Midbrain (tissue), 1 donor: ENCODE measurements around the gene RNF175.
A peak's percentile ranks its signal among the peaks of the same experiment; 100 is the strongest.

ENCODE experiments used
- DNase-seq: peaks from one replicate; lab custom pipeline; 2025; lab: John Stamatoyannopoulos, UW

RNF175 gene

GRCh38 chr4:153759407-153760316 is at the start of gene RNF175:
TSS of gene RNF175 (minus strand) at chr4:153760024. CDS start at chr4:153759862, 162 bp downstream.
- DNase-seq, result no peak

GRCh38 chr4:153809307-153809706 is 49.5 kb upstream of the RNF175 start:
- DNase-seq, result no peak

- no peak for DNase-seq
Measured at GRCh38 chr4:153808175-153808574, 48.4 kb upstream of the RNF175 start.

GRCh38 chr4:153806073-153806472 is 46.2 kb upstream of the RNF175 start:
- DNase-seq, result no peak

- DNase-seq, result no peak
Measured at GRCh38 chr4:153804722-153805121, 44.9 kb upstream of the RNF175 start.

GRCh38 chr4:153799694-153800074 is 39.9 kb upstream of the RNF175 start:
- no peak for DNase-seq

- DNase-seq, result no peak
Measured at GRCh38 chr4:153798901-153799693, 39.3 kb upstream of the RNF175 start.

GRCh38 chr4:153798420-153798819 is 38.6 kb upstream of the RNF175 start:
- no peak for DNase-seq

GRCh38 chr4:153794006-153794405 is 34.2 kb upstream of the RNF175 start:
- no peak for DNase-seq

GRCh38 chr4:153792618-153793247 is 32.9 kb upstream of the RNF175 start:
- no peak for DNase-seq

- DNase-seq, result peak; percentile 58
Measured at GRCh38 chr4:153791746-153792617, 32.2 kb upstream of the RNF175 start.

GRCh38 chr4:153790962-153791551 is 31.2 kb upstream of the RNF175 start:
- DNase-seq, result no peak

GRCh38 chr4:153790500-153790865 is 30.7 kb upstream of the RNF175 start:
- DNase-seq, result no peak

GRCh38 chr4:153789741-153790499 is 30.1 kb upstream of the RNF175 start:
- DNase-seq, result no peak

GRCh38 chr4:153788413-153789276 is 28.8 kb upstream of the RNF175 start, which contains the start of gene SFRP2:
TSS of gene SFRP2 (minus strand) at chr4:153789083. CDS start at chr4:153788835, 248 bp downstream.
- no peak for DNase-seq

GRCh38 chr4:153788051-153788412 is 28.2 kb upstream of the RNF175 start:
- DNase-seq, result no peak

- no peak for DNase-seq
Measured at GRCh38 chr4:153787575-153787974, 27.8 kb upstream of the RNF175 start.

GRCh38 chr4:153787061-153787560 is 27.3 kb upstream of the RNF175 start:
- DNase-seq, result no peak
